Right atrium auricular region (tissue), 2 donors: ENCODE results near the gene SPON1. TPM values are rescaled to one million over a fixed set of nuclear protein-coding genes. Genes with fewer than 3 reads are reported as not detected.
"Not testable (repeated sequence)": the region's sequence is repeated elsewhere in the genome, so short reads cannot be mapped to it uniquely, and the experiment has no call there.

Experiments
- DNase-seq: peaks from one replicate; pipeline ENCODE4 v3.0.0-alpha.2; 2019; ENCODE audit warnings: low spot score
- H3K27ac ChIP-seq, 2 donors: fragments of 200-600 bp; sonication (generic); 1 replicate in 1 of 2; 2 replicates in 1 of 2; pipeline ENCODE4 v1.5.1; 2016 to 2019
- H3K27me3 ChIP-seq, 2 donors: fragments of 200-600 bp; sonication (generic); one replicate each; pipeline versions ENCODE4 v1.5.1 to v1.6.0; 2017 to 2019
- H3K36me3 ChIP-seq: fragments of 200-600 bp; sonication (generic); one replicate; pipeline ENCODE4 v1.5.1; 2016
- H3K4me1 ChIP-seq, 2 donors: fragments of 200-600 bp; sonication (generic); one replicate each; pipeline versions ENCODE4 v1.5.1 to v1.6.0; 2017 to 2019
- H3K4me3 ChIP-seq, 2 donors: fragments of 200-600 bp; sonication (generic); 1 replicate in 1 of 2; 2 replicates in 1 of 2; pipeline ENCODE4 v1.5.1; 2017 to 2019; ENCODE audit warnings: mild to moderate bottlenecking in 1 of 2, moderate library complexity in 1 of 2
- H3K9me3 ChIP-seq, 2 donors: fragments of 200-600 bp; sonication (generic); one replicate each; pipeline ENCODE4 v1.5.1; 2019
- total RNA-seq, 2 donors: library from RNA; depleted of rRNA; stranded (reverse); fragments of >200 nt; gene quantifications; one replicate each; pipeline ENCODE4 v1.1.0, GENCODE V29; 2016
- TF ChIP-seq, protein P1 (sequence below), 2 donors: fragments of 200-600 bp; sonication (generic); IDR thresholded peaks; one replicate each; pipeline ENCODE4 v1.5.1; 2019; ENCODE audit warnings: antibody characterized with exemption in 2 of 2

The SPON1 gene
- total RNA-seq, 2 donors from 2014 or later, result 22.8 to 27.0 TPM

GRCh38 chr11:13929395-13929891, 33.1 kb upstream of the SPON1 start:
- no peak overlapping the region for H3K27ac ChIP-seq
- no peaks in the 10 kb centered on the region for H3K27me3 ChIP-seq
- no peak for DNase-seq
- H3K9me3 ChIP-seq, result peaks cover 0 to 5% of the 10 kb centered on the region in 2 donors
- TF ChIP-seq, protein P1, sequence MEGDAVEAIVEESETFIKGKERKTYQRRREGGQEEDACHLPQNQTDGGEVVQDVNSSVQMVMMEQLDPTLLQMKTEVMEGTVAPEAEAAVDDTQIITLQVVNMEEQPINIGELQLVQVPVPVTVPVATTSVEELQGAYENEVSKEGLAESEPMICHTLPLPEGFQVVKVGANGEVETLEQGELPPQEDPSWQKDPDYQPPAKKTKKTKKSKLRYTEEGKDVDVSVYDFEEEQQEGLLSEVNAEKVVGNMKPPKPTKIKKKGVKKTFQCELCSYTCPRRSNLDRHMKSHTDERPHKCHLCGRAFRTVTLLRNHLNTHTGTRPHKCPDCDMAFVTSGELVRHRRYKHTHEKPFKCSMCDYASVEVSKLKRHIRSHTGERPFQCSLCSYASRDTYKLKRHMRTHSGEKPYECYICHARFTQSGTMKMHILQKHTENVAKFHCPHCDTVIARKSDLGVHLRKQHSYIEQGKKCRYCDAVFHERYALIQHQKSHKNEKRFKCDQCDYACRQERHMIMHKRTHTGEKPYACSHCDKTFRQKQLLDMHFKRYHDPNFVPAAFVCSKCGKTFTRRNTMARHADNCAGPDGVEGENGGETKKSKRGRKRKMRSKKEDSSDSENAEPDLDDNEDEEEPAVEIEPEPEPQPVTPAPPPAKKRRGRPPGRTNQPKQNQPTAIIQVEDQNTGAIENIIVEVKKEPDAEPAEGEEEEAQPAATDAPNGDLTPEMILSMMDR (IDR thresholded peaks at IDR 0.05), result no peak
- H3K36me3 ChIP-seq, result no peaks in the 10 kb centered on the region
- no peak overlapping the region for H3K4me3 ChIP-seq
- peaks cover 0 to 5% of the 10 kb centered on the region in 2 donors for H3K4me1 ChIP-seq

GRCh38 chr11:13931356-13931755, 31.2 kb upstream of the SPON1 start:
- H3K27me3 ChIP-seq, result no peaks in the 10 kb centered on the region
- H3K9me3 ChIP-seq, result peaks cover 0 to 5% of the 10 kb centered on the region in 2 donors
- no peak overlapping the region for H3K27ac ChIP-seq
- TF ChIP-seq, protein P1 (IDR thresholded peaks at IDR 0.05), result no peak
- H3K36me3 ChIP-seq, result no peaks in the 10 kb centered on the region
- peaks cover 0 to 5% of the 10 kb centered on the region in 2 donors for H3K4me1 ChIP-seq
- DNase-seq, result no peak
- no peak overlapping the region for H3K4me3 ChIP-seq

- H3K9me3 ChIP-seq, H3K4me1 ChIP-seq, H3K36me3 ChIP-seq, H3K4me3 ChIP-seq, H3K27me3 ChIP-seq, H3K27ac ChIP-seq, DNase-seq: not testable (repeated sequence)
These were observed 25.4 kb upstream of the SPON1 start for GRCh38 chr11:13937154-13937553.

DNA sequence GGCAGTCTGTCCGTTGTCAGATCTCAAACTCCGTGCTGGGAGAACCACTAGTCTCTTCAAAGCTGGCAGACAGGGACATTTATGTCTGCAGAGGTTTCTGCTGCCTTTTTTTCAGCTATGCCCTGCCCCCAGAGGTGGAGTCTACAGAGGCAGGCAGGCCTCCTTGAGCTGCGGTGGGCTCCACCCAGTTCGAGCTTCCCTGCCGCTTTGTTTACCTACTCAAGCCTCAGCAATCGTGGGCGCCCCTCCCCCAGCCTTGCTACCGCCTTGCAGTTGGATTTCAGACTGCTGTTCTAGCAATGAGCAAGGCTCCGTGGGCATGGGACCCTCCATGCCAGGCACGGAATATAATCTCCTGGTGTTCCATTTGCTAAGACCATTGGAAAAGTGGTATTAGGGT, 23.7 kb upstream of the SPON1 start:
- H3K36me3 ChIP-seq, H3K27me3 ChIP-seq, DNase-seq, H3K9me3 ChIP-seq, H3K4me3 ChIP-seq, H3K4me1 ChIP-seq, H3K27ac ChIP-seq: not testable (repeated sequence)

DNA sequence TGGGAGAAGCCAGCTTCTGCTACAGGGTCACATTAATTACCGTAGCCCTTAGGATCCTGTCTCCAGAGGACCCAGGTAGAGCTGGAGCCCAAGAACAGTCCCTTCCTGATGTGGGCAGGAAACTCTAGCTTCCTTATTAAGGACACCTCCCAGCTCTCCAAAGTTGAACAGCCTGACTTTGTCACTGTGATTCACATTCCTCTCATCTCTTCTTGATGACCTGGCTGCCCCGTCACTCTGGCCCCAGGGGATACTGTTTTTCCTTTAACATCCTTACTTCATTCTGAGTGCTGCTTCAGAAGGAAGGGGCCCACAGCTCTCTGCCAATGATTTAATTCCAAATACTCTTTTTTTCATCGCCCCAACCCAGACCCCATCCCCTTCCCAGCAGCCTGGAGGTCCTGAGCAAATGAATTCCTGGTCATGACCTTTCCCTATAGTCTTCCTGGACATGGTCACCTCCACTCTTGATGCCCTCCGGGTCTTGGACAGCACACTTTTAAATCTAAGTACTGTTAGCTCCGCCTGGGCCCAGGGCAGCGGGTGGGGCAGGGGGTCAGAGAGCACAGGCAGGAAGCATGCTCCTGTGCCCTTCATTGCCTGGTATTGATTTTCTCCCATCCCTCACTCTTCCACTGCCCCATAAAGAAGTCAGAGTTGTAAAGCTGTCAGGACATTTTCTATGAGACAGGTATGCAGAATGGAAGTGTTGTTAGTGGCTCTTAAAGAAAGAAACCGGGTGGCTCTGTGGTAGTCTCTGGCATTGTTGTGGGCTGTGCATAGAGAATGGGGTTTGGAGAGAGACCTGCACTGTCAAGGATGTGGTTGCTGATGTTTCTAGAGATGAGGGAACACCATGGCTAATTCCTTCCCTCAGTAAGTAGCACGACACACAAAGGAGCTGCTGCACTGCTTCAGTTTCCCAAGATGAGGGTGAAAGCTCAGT, 22.3 kb upstream of the SPON1 start:
- no peaks in the 10 kb centered on the region for H3K36me3 ChIP-seq
- TF ChIP-seq, protein P1 (IDR thresholded peaks at IDR 0.05), result no peak
- H3K4me1 ChIP-seq, result no peaks in the 10 kb centered on the region
- no peak overlapping the region for H3K4me3 ChIP-seq
- no peaks in the 10 kb centered on the region for H3K9me3 ChIP-seq
- no peak overlapping the region for H3K27ac ChIP-seq
- DNase-seq, result no peak
- no peaks in the 10 kb centered on the region for H3K27me3 ChIP-seq

GRCh38 chr11:13940907-13941256, 21.6 kb upstream of the SPON1 start:
- Histone ChIP-seq H3K27ac (no peak overlapping the region), H3K9me3 (no peaks in the 10 kb centered on the region), H3K4me1 (no peaks in the 10 kb centered on the region), H3K27me3 (no peaks in the 10 kb centered on the region), H3K4me3 (no peak overlapping the region), H3K36me3 (no peaks in the 10 kb centered on the region)
- DNase-seq, result no peak
- TF ChIP-seq, protein P1 (IDR thresholded peaks at IDR 0.05), result no peak
